Esophagus muscularis mucosa (tissue), 3 donors: ENCODE measurements around the gene HOOK2.

Experiments
- POLR2A ChIP-seq: fragments of 450-650 bp; IDR thresholded peaks from one replicate; pipeline ENCODE4 v1.6.1; 2017; ENCODE audit warnings: antibody characterized with exemption, moderate library complexity, mild to moderate bottlenecking, low read depth
- TF ChIP-seq, protein P1 (sequence below), 3 experiments: fragments of 200-600 bp in 2 of 3; fragments of 450-650 bp in 1 of 3; sonication (generic) in 2 of 3; IDR thresholded peaks; one replicate each; pipeline ENCODE4 v1.5.1; 2017 to 2019; ENCODE audit warnings: antibody characterized with exemption in 3 of 3, mild to moderate bottlenecking in 2 of 3, moderate library complexity in 1 of 3

- TF ChIP-seq, protein P1, sequence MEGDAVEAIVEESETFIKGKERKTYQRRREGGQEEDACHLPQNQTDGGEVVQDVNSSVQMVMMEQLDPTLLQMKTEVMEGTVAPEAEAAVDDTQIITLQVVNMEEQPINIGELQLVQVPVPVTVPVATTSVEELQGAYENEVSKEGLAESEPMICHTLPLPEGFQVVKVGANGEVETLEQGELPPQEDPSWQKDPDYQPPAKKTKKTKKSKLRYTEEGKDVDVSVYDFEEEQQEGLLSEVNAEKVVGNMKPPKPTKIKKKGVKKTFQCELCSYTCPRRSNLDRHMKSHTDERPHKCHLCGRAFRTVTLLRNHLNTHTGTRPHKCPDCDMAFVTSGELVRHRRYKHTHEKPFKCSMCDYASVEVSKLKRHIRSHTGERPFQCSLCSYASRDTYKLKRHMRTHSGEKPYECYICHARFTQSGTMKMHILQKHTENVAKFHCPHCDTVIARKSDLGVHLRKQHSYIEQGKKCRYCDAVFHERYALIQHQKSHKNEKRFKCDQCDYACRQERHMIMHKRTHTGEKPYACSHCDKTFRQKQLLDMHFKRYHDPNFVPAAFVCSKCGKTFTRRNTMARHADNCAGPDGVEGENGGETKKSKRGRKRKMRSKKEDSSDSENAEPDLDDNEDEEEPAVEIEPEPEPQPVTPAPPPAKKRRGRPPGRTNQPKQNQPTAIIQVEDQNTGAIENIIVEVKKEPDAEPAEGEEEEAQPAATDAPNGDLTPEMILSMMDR (IDR thresholded peaks at IDR 0.05): no peak
- no peak for TF ChIP-seq POLR2A
Observed at GRCh38 chr19:12767666-12768065, 7.7 kb downstream of the HOOK2 start.
